ENCODE results near the gene FSTL4.

FSTL4 gene

DNA sequence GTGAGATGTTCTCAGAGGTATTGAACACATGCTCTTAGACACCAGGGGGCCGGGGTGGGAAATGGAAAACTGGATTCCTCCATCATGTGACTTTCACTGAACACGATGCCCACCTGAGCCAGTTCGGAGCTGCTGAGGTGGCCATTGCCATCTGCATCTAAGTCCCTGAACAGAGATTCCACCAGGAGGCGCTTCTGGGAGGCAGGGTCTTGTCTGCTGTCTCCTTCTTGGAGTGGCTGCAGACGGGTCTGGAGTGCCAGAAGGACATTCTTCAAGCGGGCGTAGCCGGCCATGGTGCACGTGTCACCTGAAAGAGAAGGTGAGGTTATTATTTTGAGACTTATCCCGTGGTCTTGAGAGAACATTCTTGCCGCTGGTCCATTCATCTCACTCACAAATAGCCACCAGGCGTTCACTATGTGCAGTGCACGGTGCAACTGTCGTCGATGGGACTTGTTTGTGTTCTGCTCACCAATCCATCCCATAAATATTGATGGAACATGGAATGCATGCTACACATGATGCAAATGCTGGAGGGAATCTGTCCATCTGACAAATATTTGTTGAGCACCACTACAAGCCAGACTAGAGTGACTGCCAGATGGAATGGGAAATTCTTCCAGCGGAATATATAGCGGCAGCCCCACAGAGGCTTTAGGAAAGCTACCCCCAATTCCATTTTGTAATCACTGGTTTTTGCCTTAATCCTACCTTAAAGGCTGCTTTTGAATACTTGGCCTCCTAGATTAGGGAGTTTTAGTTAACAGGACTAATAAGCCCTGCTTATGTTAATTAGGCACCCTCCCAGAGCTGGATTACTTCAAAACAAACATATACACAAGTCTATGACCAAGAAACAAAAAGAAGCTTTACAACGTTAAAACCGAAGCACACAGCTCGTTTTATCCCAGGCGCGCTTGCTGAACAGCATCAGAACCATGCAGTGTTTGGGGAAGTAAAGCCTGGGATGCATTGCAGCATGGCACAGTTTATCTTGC is 295.7 kb downstream of the FSTL4 start:
- H3K9ac ChIP-seq, result no peak overlapping the region
- no peaks in the 10 kb centered on the region for H4K20me1 ChIP-seq
- H3K27ac ChIP-seq, result no peak overlapping the region
- H3K4me1 ChIP-seq, result peaks cover 27% of the 10 kb centered on the region
- H3K4me3 ChIP-seq, result no peak overlapping the region
- no peaks in the 10 kb centered on the region for H3K27me3 ChIP-seq
- no peaks in the 10 kb centered on the region for H3K9me3 ChIP-seq
- TF ChIP-seq Cebpa-rat (IDR thresholded peaks at IDR 0.05), result no peak
- H3K4me2 ChIP-seq, result peak overlapping the region; percentile 77
- H3K36me3 ChIP-seq, result no peaks in the 10 kb centered on the region

DNA sequence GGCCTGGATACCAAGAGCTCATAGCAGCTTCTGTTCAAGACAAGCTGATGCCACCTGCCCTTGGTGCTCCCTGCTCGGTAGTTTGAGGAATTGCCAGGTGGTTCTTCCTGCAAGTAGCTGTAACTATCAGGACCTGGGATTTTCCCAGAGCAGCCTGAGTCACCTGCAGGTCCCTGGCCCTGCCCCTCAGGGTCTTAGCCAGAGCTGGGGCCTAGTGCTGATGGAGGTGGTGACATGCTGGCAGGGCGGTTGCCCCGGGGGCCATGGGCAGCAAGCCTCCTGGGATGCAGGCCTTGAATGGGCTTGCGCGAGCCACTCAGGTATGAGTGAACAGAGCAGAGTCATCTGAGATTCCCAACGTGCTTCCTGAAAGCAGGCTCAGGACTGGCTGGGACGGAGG is 298.3 kb downstream of the FSTL4 start:
- Histone ChIP-seq H3K9me3 (no peaks in the 10 kb centered on the region), H3K4me1 (peaks cover 41% of the 10 kb centered on the region), H3K27ac (no peak overlapping the region), H4K20me1 (no peaks in the 10 kb centered on the region), H3K4me3 (no peak overlapping the region), H3K4me2 (peak overlapping the region; percentile 77; the same call in 1 of the 2 replicates), H3K36me3 (no peaks in the 10 kb centered on the region), H3K27me3 (no peaks in the 10 kb centered on the region), H3K9ac (no peak overlapping the region)
- no peak for TF ChIP-seq Cebpa-rat (IDR thresholded peaks at IDR 0.05)

DNA sequence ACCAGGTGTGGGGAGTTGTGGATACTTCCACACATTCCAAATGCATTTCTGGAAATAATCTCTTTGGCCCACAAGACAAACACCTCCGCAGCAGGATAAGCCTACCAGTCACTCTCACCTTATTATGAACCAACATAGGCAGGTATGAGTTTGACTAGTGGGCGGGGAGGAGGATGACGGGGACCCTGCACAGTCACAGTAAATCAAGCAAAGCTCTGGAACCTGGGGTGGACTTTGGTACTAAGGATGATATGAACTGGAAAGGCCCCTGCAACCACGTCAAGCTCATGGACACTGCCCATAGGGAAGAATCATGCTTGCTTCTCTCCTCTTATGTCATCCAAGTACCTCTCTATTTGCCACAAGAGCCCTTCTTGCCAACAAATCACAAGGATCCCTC is 301.2 kb downstream of the FSTL4 start:
- Histone ChIP-seq H3K27ac (no peak overlapping the region), H3K27me3 (no peaks in the 10 kb centered on the region), H3K9me3 (no peaks in the 10 kb centered on the region), H4K20me1 (no peaks in the 10 kb centered on the region), H3K4me2 (no peak overlapping the region), H3K4me1 (peaks cover 63% of the 10 kb centered on the region), H3K9ac (no peak overlapping the region), H3K4me3 (no peak overlapping the region), H3K36me3 (no peaks in the 10 kb centered on the region)
- no peak for TF ChIP-seq Cebpa-rat (IDR thresholded peaks at IDR 0.05)

DNA sequence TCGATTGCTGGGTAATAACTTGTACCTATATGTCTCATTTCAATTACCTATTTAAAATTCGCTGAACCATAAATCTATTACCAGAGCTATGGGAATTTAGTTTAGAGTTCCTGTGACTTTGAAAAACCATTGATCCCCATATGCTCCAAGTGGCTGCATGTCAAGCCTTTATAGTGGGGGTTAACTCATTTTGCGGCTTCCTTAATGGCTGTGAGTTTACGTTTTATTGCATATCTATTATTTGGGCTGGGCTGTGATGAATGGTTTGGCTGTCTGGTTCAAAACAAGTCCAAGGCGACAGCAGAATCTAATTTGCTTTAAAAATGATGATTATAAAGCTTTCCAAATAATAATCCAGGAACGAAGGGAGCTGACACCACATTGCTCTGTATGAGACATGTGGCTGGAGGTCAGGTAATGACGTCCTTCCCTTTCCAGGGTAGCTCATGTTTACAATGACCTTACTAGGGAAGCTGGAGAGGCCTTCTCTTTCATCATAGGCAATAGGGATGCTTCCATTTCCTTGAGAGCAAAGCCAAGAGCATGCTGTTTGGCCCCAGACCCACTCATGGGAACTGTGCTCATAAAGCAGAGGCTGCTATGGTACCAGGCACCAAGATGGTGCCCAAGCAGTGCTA is 302.2 kb downstream of the FSTL4 start:
- Histone ChIP-seq H3K27ac (no peak overlapping the region), H4K20me1 (no peaks in the 10 kb centered on the region), H3K27me3 (no peaks in the 10 kb centered on the region), H3K4me3 (no peak overlapping the region), H3K9me3 (no peaks in the 10 kb centered on the region), H3K36me3 (no peaks in the 10 kb centered on the region), H3K9ac (no peak overlapping the region), H3K4me1 (peaks cover 54% of the 10 kb centered on the region), H3K4me2 (peak overlapping the region; percentile 78)
- no peak for TF ChIP-seq Cebpa-rat (IDR thresholded peaks at IDR 0.05)

DNA sequence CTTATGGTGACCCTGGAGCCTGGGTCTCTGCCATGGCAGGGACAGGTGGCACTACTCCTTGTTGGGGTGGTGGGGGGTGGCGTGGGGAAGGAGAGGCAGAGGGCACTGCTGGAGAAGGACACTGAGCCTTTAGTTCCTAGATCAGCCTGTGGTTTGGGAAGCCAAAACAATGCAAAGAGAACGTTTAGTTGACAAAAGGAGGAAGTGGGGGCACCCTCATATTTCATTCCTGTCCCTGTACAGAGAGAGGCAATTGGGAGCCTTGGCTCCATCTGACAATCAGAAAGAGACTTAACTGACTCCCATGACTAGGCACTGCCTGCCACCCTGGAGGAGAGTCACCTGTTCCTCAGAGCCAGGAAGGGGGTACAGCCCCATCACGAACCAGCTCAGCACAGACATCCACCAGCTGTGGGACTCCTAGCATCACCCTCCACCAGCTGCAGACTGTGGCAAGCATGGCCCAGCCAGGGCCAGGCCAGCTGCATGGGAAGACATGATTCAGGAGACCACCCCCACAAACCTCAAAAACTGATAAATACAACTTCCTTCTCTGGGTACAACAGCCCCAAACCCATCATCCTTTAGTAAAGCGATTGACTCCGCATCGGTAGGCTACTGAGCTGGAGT is 303.1 kb downstream of the FSTL4 start:
- TF ChIP-seq Cebpa-rat (IDR thresholded peaks at IDR 0.05), result no peak
- peak overlapping the region; percentile 70 for H3K27ac ChIP-seq
- no peak overlapping the region for H3K4me3 ChIP-seq
- H3K9me3 ChIP-seq, result no peaks in the 10 kb centered on the region
- peaks cover 51% of the 10 kb centered on the region for H3K4me1 ChIP-seq
- H4K20me1 ChIP-seq, result no peaks in the 10 kb centered on the region
- no peaks in the 10 kb centered on the region for H3K36me3 ChIP-seq
- H3K9ac ChIP-seq, result 0 out of 2 replicates have a peak overlapping the region, but pooled peaks have one; percentile 10
- H3K27me3 ChIP-seq, result no peaks in the 10 kb centered on the region
- peak overlapping the region; percentile 78 for H3K4me2 ChIP-seq

- no peaks in the 10 kb centered on the region for H4K20me1 ChIP-seq
- H3K27ac ChIP-seq, result no peak overlapping the region
- no peak overlapping the region for H3K4me3 ChIP-seq
- H3K27me3 ChIP-seq, result no peaks in the 10 kb centered on the region
- TF ChIP-seq Cebpa-rat (IDR thresholded peaks at IDR 0.05), result no peak
- H3K9ac ChIP-seq, result no peak overlapping the region
- peak overlapping the region; percentile 23 for H3K4me2 ChIP-seq
- H3K9me3 ChIP-seq, result no peaks in the 10 kb centered on the region
- H3K4me1 ChIP-seq, result peaks cover 47% of the 10 kb centered on the region
- no peaks in the 10 kb centered on the region for H3K36me3 ChIP-seq
Measured at GRCh38 chr5:133307275-133307674, 305.1 kb downstream of the FSTL4 start.

DNA sequence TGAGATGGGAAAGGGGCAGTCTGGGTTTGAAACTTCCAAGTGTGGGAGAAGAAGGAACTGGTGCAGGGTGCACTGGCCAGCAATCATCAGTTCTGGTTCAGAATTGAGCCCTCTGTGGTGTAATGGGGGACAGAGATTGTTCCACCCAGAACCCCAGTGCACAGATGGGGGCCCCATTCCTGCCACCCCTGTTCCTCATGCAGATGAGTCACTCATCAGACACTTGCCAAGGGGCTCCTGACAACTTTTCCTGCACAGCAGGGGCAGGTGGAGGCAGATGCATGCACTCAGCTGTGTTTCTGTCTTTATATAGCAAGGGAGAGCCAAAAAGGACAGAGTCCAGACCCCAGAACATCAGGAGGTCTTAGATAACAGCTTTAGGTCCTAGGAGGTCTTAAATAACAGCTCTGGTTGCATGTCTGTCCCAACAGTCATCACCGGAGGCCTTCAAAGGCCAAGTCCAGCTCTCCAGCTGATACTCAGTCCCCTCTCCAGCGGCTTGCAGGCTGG is 307.6 kb downstream of the FSTL4 start:
- Histone ChIP-seq H3K4me3 (no peak overlapping the region), H3K9ac (no peak overlapping the region), H3K4me2 (no peak overlapping the region), H3K36me3 (no peaks in the 10 kb centered on the region), H3K27ac (no peak overlapping the region), H3K9me3 (no peaks in the 10 kb centered on the region), H4K20me1 (no peaks in the 10 kb centered on the region), H3K4me1 (peaks cover 43% of the 10 kb centered on the region), H3K27me3 (no peaks in the 10 kb centered on the region)
- no peak for TF ChIP-seq Cebpa-rat (IDR thresholded peaks at IDR 0.05)

DNA sequence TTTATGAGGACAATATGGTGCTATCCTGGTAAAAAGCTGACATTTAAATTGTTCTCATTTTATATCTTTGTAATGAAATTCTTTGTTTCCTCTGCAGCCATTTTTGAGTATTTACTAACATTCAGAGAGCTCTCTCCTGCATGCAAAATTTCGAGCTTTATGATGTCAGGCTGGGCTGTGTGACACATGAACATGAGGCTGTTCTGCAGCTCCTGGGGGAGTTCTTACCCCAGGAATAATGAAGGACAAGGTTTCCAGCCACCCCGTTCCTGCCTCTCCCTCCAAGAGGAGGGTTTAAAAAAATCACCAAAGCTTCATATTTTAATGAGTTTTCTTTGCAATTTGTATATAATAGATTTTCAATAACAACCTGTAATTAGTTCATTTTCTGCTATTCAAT is 308.2 kb downstream of the FSTL4 start:
- Histone ChIP-seq H4K20me1 (no peaks in the 10 kb centered on the region), H3K9ac (no peak overlapping the region), H3K4me1 (peaks cover 38% of the 10 kb centered on the region), H3K36me3 (no peaks in the 10 kb centered on the region), H3K9me3 (no peaks in the 10 kb centered on the region), H3K4me2 (no peak overlapping the region), H3K27me3 (no peaks in the 10 kb centered on the region), H3K4me3 (no peak overlapping the region), H3K27ac (no peak overlapping the region)
- TF ChIP-seq Cebpa-rat (IDR thresholded peaks at IDR 0.05), result no peak

DNA sequence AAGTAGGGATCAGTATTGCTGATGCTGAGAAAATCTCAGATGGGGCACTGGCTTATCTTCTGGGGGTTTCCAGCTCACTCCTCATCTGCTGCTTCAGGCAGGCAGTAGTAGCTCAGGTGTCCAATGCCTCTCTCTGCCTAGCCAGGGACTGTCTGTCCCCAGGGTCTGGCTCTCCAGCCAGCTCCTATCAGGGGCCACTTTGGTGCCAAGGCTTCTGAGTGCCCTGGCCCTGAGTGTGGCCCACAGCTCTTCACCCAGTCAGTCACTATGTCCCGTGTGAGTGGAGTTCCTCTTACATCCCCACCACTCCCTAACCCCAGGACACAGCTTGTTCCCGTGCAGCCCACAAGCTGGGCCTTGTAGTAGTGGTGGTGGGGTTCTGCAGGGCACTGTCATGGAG is 309.0 kb downstream of the FSTL4 start:
- Histone ChIP-seq H3K36me3 (no peaks in the 10 kb centered on the region), H3K9me3 (no peaks in the 10 kb centered on the region), H3K4me3 (no peak overlapping the region), H3K27ac (no peak overlapping the region), H3K9ac (no peak overlapping the region), H4K20me1 (no peaks in the 10 kb centered on the region), H3K4me1 (peaks cover 29% of the 10 kb centered on the region), H3K27me3 (no peaks in the 10 kb centered on the region), H3K4me2 (no peak overlapping the region)
- TF ChIP-seq Cebpa-rat (IDR thresholded peaks at IDR 0.05), result no peak
